Kidney tubule cell (primary cell): ENCODE results near the gene DBNL.
A peak's percentile ranks its signal among the peaks of the same experiment; 100 is the strongest.
"Not testable (repeated sequence)": the region's sequence is repeated elsewhere in the genome, so short reads cannot be mapped to it uniquely, and the experiment has no call there.

Experiments
- DNase-seq: peaks from one replicate; pipeline ENCODE4 v3.0.0-alpha.2; 2018; ENCODE audit warnings: low spot score

Gene DBNL

DNA sequence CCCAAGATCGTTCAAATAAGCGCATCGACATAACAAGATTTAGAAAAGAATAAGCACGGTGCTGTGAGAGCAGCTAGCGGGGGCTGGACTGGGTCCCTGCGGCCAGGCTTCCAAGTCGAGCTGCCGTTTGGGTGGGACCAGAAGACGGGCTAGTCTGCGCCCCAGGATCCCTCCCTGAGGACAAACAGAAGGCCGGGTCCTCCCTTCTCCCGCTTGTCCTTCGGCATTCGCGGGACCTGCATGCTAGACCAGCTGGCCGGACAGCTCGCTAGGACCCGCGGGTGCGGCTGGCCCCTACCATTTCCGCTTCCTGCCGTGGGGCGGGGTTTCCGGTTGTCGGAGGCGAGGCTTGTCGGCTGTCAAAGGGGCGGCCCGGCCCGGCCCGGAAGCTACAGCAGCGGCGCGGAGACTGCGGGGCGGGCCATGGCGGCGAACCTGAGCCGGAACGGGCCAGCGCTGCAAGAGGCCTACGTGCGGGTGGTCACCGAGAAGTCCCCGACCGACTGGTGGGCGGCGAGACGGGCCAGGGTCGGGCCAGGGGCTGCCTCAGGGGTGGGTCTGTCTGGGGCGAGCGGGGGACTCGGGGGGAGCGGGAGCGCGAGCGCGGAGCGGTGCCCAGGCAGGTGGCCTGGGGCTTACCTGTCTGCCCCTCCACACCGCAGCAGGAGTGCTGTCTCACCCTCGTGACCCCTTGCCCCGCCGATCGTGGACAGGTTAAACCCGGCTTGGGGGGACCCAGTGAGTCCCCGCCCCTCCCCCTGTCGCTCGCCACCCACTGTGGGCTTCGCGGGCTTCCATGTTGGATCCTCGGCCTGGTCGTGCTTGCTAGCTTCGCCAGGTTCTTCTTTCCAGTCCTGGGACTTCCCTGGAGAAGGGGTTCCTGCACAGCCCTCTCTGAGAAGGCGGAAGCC lies at the start of gene DBNL:
DBNL (plus strand) TSS at position 388 of the 911 bp plus-strand sequence; CDS start at position 424, 36 bp downstream.
- DNase-seq: peak; percentile 92

GRCh38 chr7:43997532-43997931 lies 47.0 kb upstream of the DBNL start, which contains the start of gene SPDYE1:
TSS of gene SPDYE1 (plus strand) at chr7:43997897. CDS start at chr7:43999950, 2,053 bp downstream.
- not testable (repeated sequence) for DNase-seq

DNA sequence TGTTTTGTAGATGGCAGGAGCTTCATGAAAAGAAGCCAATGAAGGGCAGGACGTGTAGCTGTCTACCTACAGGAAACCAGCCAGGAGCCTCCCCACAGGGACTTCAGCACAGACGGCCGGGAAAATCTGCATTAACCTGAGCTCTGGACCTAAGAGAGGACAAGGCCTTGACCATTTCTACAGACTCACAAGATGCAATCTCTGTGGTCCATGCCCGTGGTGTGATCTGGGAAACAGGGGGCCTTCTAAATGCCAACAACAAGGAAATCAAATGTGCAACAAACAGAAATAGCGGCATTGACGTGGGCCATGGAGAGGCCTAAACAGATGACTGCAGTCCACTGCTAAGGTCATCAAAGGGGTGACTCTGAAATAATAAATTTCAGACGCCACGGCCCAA lies 32.4 kb upstream of the DBNL start:
- DNase-seq: not testable (repeated sequence)

GRCh38 chr7:44015090-44015489 lies 29.4 kb upstream of the DBNL start:
- DNase-seq: not testable (repeated sequence)

GRCh38 chr7:44018857-44019807 lies 25.4 kb upstream of the DBNL start:
- DNase-seq: peak; percentile 95

GRCh38 chr7:44019825-44020224 lies 24.7 kb upstream of the DBNL start:
- DNase-seq: not testable (repeated sequence)

DNA sequence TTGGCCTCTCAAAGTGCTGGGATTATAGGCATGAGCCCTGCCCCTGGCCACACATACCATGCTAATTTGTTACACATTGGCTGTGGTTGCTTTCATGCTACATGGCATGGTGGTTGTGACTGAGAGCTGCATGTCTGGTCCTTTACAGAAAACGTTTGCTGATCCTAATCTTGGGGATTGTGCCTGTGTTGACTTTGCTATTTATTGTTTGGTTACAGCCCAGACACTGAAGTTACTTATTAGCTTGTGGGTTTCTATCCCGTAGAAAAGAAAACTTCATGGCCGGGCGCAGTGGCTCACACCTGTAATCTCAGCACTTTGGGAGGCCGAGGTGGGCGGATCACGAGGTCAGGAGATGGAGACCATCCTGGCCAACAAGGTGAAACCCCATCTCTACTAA lies 22.4 kb upstream of the DBNL start:
- DNase-seq: not testable (repeated sequence)

- DNase-seq: not testable (repeated sequence)
These were observed 21.6 kb upstream of the DBNL start for GRCh38 chr7:44022796-44023467.

- DNase-seq: not testable (repeated sequence)
These were observed 15.1 kb upstream of the DBNL start for GRCh38 chr7:44029433-44029832.

GRCh38 chr7:44030029-44030428 lies 14.5 kb upstream of the DBNL start:
- not testable (repeated sequence) for DNase-seq

- DNase-seq: not testable (repeated sequence)
These were observed 13.2 kb upstream of the DBNL start for GRCh38 chr7:44031319-44031718.

- not testable (repeated sequence) for DNase-seq
These were observed 12.5 kb upstream of the DBNL start for GRCh38 chr7:44032031-44032430.

- not testable (repeated sequence) for DNase-seq
These were observed 10.3 kb upstream of the DBNL start for GRCh38 chr7:44033971-44034844.

DNA sequence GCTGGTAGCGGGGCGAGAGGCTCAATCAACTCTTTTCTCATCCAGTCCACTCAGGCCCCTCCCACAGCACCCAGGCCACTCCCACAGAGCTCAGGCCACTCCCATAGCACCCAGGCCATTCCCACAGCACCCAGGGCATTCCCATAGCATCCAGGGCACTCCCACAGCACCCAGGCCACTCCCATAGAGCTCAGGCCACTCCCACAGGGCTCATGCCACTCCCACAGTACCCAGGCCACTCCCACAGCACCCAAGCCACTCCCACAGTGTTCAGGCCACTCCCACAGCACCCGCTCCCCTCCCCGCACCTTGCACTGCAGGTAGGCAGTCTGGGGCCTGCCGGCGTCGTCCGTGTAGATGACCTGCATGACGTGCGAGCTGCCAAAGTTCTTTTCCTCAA lies 8.1 kb upstream of the DBNL start:
- DNase-seq: not testable (repeated sequence)

GRCh38 chr7:44037951-44038350 lies 6.6 kb upstream of the DBNL start:
- not testable (repeated sequence) for DNase-seq

DNA sequence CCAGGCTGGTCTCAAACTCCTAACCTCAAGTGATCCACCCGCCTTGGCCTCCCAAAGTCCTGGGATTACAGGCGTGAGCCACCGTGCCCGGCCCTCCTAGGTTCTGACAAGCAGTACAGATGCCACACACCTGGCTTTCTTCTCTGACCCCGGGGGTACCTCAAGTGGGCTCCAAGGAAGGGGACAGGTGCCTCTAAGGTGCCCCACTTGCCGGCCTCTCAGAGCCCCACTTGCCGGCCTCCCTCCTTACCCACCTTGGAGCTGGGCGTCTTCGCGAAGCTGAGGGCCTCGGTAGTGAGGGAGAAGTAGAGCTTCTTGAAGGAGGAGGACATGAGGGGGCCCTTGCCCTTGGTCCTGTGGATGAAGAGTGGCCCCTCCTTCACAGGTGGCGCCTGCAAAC lies 5.9 kb upstream of the DBNL start:
- not testable (repeated sequence) for DNase-seq

- DNase-seq: peak; percentile 80
These were observed 5.4 kb upstream of the DBNL start for GRCh38 chr7:44038961-44039558.

- DNase-seq: not testable (repeated sequence)
These were observed 4.6 kb upstream of the DBNL start for GRCh38 chr7:44039800-44040492.

GRCh38 chr7:44040493-44040891 lies 4.0 kb upstream of the DBNL start:
- DNase-seq: not testable (repeated sequence)

DNA sequence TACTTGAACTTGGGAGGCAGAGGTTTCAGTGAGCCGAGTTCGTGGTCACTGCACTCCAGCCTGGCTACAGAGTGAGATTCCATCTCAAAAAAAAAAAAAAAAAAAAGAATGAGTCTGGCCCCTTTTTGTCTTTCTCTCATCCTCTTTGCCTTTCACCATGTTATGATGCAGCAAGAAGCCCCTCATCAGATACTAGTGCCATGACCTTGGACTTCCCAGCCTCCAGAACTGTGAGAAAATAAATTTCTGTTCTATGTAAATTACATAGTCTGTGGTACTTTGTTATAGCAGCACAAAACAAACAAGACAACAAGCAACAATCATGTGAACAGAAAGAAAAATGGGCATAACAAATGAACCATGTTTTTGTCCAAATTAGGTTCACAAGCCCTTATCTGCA lies 2.3 kb upstream of the DBNL start:
- no peak for DNase-seq
